SJSA1 (cell line): Measurements from ENCODE around the gene SCGB1D2. TPM values are rescaled to one million over a fixed set of nuclear protein-coding genes. Genes with fewer than 3 reads are reported as not detected.

Experiments
- DNase-seq, 2 experiments: peaks; one replicate each; pipeline ENCODE4 v3.0.0-alpha.2; 2015 to 2020; ENCODE audit warnings: low spot score in 2 of 2, low read depth in 1 of 2
- H3K27ac ChIP-seq: fragments of 250-450 bp; sonication (Bioruptor Pico); 2 replicates; pipeline ENCODE4 v1.5.1; 2020; ENCODE audit warnings: mild to moderate bottlenecking, moderate library complexity
- H3K27me3 ChIP-seq: fragments of 250-450 bp; sonication (Bioruptor Pico); replicated peaks from 2 replicates; pipeline ENCODE4 v1.5.1; 2020; ENCODE audit warnings: mild to moderate bottlenecking, moderate library complexity
- H3K36me3 ChIP-seq: fragments of 250-450 bp; sonication (Bioruptor Pico); 2 replicates; pipeline ENCODE4 v1.5.1; 2020; ENCODE audit warnings: mild to moderate bottlenecking
- H3K4me1 ChIP-seq: fragments of 250-450 bp; sonication (Bioruptor Pico); replicated peaks from 2 replicates; pipeline ENCODE4 v1.6.1; 2021; ENCODE audit warnings: mild to moderate bottlenecking
- H3K4me3 ChIP-seq: fragments of 250-450 bp; sonication (Bioruptor Pico); 2 replicates; pipeline ENCODE4 v1.5.1; 2020; ENCODE audit warnings: mild to moderate bottlenecking
- H3K9me3 ChIP-seq: fragments of 250-450 bp; sonication (Bioruptor Pico); replicated peaks from 2 replicates; pipeline ENCODE4 v1.5.1; 2020; ENCODE audit warnings: mild to moderate bottlenecking
- total RNA-seq: library from RNA; depleted of rRNA; stranded (reverse); fragments of >200 nt; shearing (Covaris generic); gene quantifications from 2 replicates; pipeline ENCODE4 v1.2.3, GENCODE V29; 2014

The SCGB1D2 gene
- total RNA-seq, 1 experiment from 2014 or later = not detected

- H3K4me1 ChIP-seq = no peaks in the 10 kb centered on the region
- no peaks in the 10 kb centered on the region for H3K9me3 ChIP-seq
- no peaks in the 10 kb centered on the region for H3K36me3 ChIP-seq
- DNase-seq = no peak
- H3K27ac ChIP-seq = no peak overlapping the region
- H3K27me3 ChIP-seq = peaks cover 31% of the 10 kb centered on the region
- H3K4me3 ChIP-seq = no peak overlapping the region
These were observed 8.3 kb upstream of the SCGB1D2 start for GRCh38 chr11:62233730-62234129.

- no peaks in the 10 kb centered on the region for H3K36me3 ChIP-seq
- H3K9me3 ChIP-seq = no peaks in the 10 kb centered on the region
- peaks cover 25% of the 10 kb centered on the region for H3K27me3 ChIP-seq
- H3K4me3 ChIP-seq = no peak overlapping the region
- no peak for DNase-seq
- no peaks in the 10 kb centered on the region for H3K4me1 ChIP-seq
- no peak overlapping the region for H3K27ac ChIP-seq
These were observed 5.9 kb upstream of the SCGB1D2 start for GRCh38 chr11:62236187-62236586.

GRCh38 chr11:62237499-62237898, 4.5 kb upstream of the SCGB1D2 start:
- Histone ChIP-seq H3K4me3 (no peak overlapping the region), H3K27me3 (peaks cover 25% of the 10 kb centered on the region), H3K36me3 (no peaks in the 10 kb centered on the region), H3K9me3 (no peaks in the 10 kb centered on the region), H3K27ac (no peak overlapping the region), H3K4me1 (no peaks in the 10 kb centered on the region)
- DNase-seq = no peak

- H3K27ac ChIP-seq = no peak overlapping the region
- H3K4me1 ChIP-seq = no peaks in the 10 kb centered on the region
- H3K9me3 ChIP-seq = no peaks in the 10 kb centered on the region
- no peaks in the 10 kb centered on the region for H3K36me3 ChIP-seq
- no peak overlapping the region for H3K4me3 ChIP-seq
- H3K27me3 ChIP-seq = peaks cover 21% of the 10 kb centered on the region
- DNase-seq = no peak
These were observed 3.9 kb upstream of the SCGB1D2 start for GRCh38 chr11:62238151-62238550.

- H3K4me1 ChIP-seq = no peaks in the 10 kb centered on the region
- no peaks in the 10 kb centered on the region for H3K9me3 ChIP-seq
These were observed 944 bp upstream of the SCGB1D2 start for GRCh38 chr11:62241095-62241494.

GRCh38 chr11:62245271-62245753, 3.3 kb downstream of the SCGB1D2 start:
- no peak overlapping the region for H3K27ac ChIP-seq
- peak in 1 of 2 experiments; percentile 28 for DNase-seq
- no peaks in the 10 kb centered on the region for H3K9me3 ChIP-seq
- no peaks in the 10 kb centered on the region for H3K4me1 ChIP-seq
- no peaks in the 10 kb centered on the region for H3K36me3 ChIP-seq
- H3K27me3 ChIP-seq = 0 out of 2 replicates have a peak, but pooled peaks cover 2% of the 10 kb centered on the region
- H3K4me3 ChIP-seq = no peak overlapping the region

More at GRCh38 chr11:62241095-62241494, 944 bp upstream of the SCGB1D2 start:
- H3K27ac ChIP-seq = no peak overlapping the region
- DNase-seq = no peak
- H3K27me3 ChIP-seq = peaks cover 10% of the 10 kb centered on the region
- no peak overlapping the region for H3K4me3 ChIP-seq
- no peaks in the 10 kb centered on the region for H3K36me3 ChIP-seq

- no peak overlapping the region for H3K27ac ChIP-seq
- no peaks in the 10 kb centered on the region for H3K36me3 ChIP-seq
- H3K4me1 ChIP-seq = no peaks in the 10 kb centered on the region
- DNase-seq = no peak
- H3K27me3 ChIP-seq = 0 out of 2 replicates have a peak, but pooled peaks cover 2% of the 10 kb centered on the region
- no peak overlapping the region for H3K4me3 ChIP-seq
- H3K9me3 ChIP-seq = peaks cover 19% of the 10 kb centered on the region
These were observed 9.7 kb downstream of the SCGB1D2 start for GRCh38 chr11:62251698-62252097.

GRCh38 chr11:62253999-62254542, 12.0 kb downstream of the SCGB1D2 start:
- H3K9me3 ChIP-seq = peaks cover 19% of the 10 kb centered on the region
- H3K4me3 ChIP-seq = no peak overlapping the region
- no peaks in the 10 kb centered on the region for H3K27me3 ChIP-seq
- no peak overlapping the region for H3K27ac ChIP-seq
- DNase-seq = no peak
- no peaks in the 10 kb centered on the region for H3K36me3 ChIP-seq
- no peaks in the 10 kb centered on the region for H3K4me1 ChIP-seq

GRCh38 chr11:62256281-62256680, 14.2 kb downstream of the SCGB1D2 start:
- Histone ChIP-seq H3K36me3 (no peaks in the 10 kb centered on the region), H3K4me3 (no peak overlapping the region), H3K27ac (no peak overlapping the region), H3K9me3 (peaks cover 15% of the 10 kb centered on the region), H3K27me3 (no peaks in the 10 kb centered on the region), H3K4me1 (no peaks in the 10 kb centered on the region)
- DNase-seq = no peak

GRCh38 chr11:62260261-62260953, 18.4 kb downstream of the SCGB1D2 start:
- Histone ChIP-seq H3K36me3 (no peaks in the 10 kb centered on the region), H3K4me1 (no peaks in the 10 kb centered on the region), H3K27me3 (no peaks in the 10 kb centered on the region), H3K4me3 (no peak overlapping the region), H3K9me3 (no peaks in the 10 kb centered on the region), H3K27ac (no peak overlapping the region)
- DNase-seq = no peak

- Histone ChIP-seq H3K27ac (no peak overlapping the region), H3K4me1 (no peaks in the 10 kb centered on the region), H3K27me3 (no peaks in the 10 kb centered on the region; the same call in 1 of the 2 replicates), H3K9me3 (no peaks in the 10 kb centered on the region), H3K36me3 (no peaks in the 10 kb centered on the region), H3K4me3 (no peak overlapping the region)
- no peak for DNase-seq
These were observed 22.0 kb downstream of the SCGB1D2 start for GRCh38 chr11:62264004-62264403.

- Histone ChIP-seq H3K27me3 (peaks cover 3% of the 10 kb centered on the region; the same call in 1 of the 2 replicates), H3K27ac (no peak overlapping the region), H3K4me1 (no peaks in the 10 kb centered on the region), H3K9me3 (no peaks in the 10 kb centered on the region), H3K36me3 (no peaks in the 10 kb centered on the region), H3K4me3 (no peak overlapping the region)
- no peak for DNase-seq
These were observed 24.5 kb downstream of the SCGB1D2 start for GRCh38 chr11:62266558-62266957.

- peaks cover 3% of the 10 kb centered on the region; the same call in 1 of the 2 replicates for H3K27me3 ChIP-seq
- no peak overlapping the region for H3K27ac ChIP-seq
- no peak overlapping the region for H3K4me3 ChIP-seq
These were observed 25.0 kb downstream of the SCGB1D2 start for GRCh38 chr11:62267050-62267449.

GRCh38 chr11:62267576-62267975, 25.5 kb downstream of the SCGB1D2 start:
- no peak overlapping the region for H3K4me3 ChIP-seq
- no peaks in the 10 kb centered on the region for H3K36me3 ChIP-seq
- DNase-seq = no peak
- no peak overlapping the region for H3K27ac ChIP-seq
- H3K4me1 ChIP-seq = no peaks in the 10 kb centered on the region
- peaks cover 3% of the 10 kb centered on the region; the same call in 1 of the 2 replicates for H3K27me3 ChIP-seq
- no peaks in the 10 kb centered on the region for H3K9me3 ChIP-seq

More at GRCh38 chr11:62267050-62267449, 25.0 kb downstream of the SCGB1D2 start:
- H3K36me3 ChIP-seq = no peaks in the 10 kb centered on the region
- DNase-seq = no peak
- H3K9me3 ChIP-seq = no peaks in the 10 kb centered on the region
- no peaks in the 10 kb centered on the region for H3K4me1 ChIP-seq
